Lower lobe of right lung (tissue), 2 donors: Measurements from ENCODE around the gene FYB2. TPM values are rescaled to one million over a fixed set of nuclear protein-coding genes. Genes with fewer than 3 reads are reported as not detected.

Experiments
- ATAC-seq, 2 donors: fragments of 200-7000 bp; cut with Tn5 transposase; one replicate each; pipeline ENCODE4 v1.9.1; 2020 to 2022; ENCODE audit warnings: mild to moderate bottlenecking in 2 of 2, moderate library complexity in 2 of 2
- DNase-seq: peaks from one replicate; pipeline ENCODE4 v3.0.0-alpha.2; 2020
- H3K27ac ChIP-seq: fragments of 200-600 bp; one replicate; pipeline ENCODE4 v1.8.0; 2022
- H3K27me3 ChIP-seq: fragments of 200-600 bp; one replicate; pipeline ENCODE4 v1.8.0; 2022; ENCODE audit warnings: low read depth
- H3K36me3 ChIP-seq: fragments of 200-600 bp; one replicate; pipeline ENCODE4 v1.8.0; 2022; ENCODE audit warnings: mild to moderate bottlenecking
- H3K4me1 ChIP-seq: fragments of 200-600 bp; one replicate; pipeline ENCODE4 v1.8.0; 2022
- H3K4me3 ChIP-seq: fragments of 200-600 bp; one replicate; pipeline ENCODE4 v1.8.0; 2022; ENCODE audit warnings: mild to moderate bottlenecking
- H3K9me3 ChIP-seq: fragments of 200-600 bp; one replicate; pipeline ENCODE4 v1.8.0; 2022
- CTCF ChIP-seq: fragments of 200-600 bp; IDR thresholded peaks from one replicate; pipeline ENCODE4 v1.8.0; 2022; ENCODE audit warnings: antibody characterized with exemption, mild to moderate bottlenecking
- intact Hi-C: fragments of 100-400 bp; cut with DNase I; formaldehyde crosslinking; loops from one replicate; pipeline ENCODE4 v1.11.0; 2022
- total RNA-seq: library from RNA; stranded (reverse); fragmentation: NEBNext Ultra II Directional; extraction: Animal tissue kit (Norgen Biotek cat#: 25700); gene quantifications from one replicate; pipeline ENCODE4 v1.2.1, GENCODE V29; 2021
- donor health status: DM: no; HTN: yes; CAD: no; lungs with severe emphysema.

The FYB2 gene
- total RNA-seq, 1 donor from 2014 or later: 3.8 TPM

DNA sequence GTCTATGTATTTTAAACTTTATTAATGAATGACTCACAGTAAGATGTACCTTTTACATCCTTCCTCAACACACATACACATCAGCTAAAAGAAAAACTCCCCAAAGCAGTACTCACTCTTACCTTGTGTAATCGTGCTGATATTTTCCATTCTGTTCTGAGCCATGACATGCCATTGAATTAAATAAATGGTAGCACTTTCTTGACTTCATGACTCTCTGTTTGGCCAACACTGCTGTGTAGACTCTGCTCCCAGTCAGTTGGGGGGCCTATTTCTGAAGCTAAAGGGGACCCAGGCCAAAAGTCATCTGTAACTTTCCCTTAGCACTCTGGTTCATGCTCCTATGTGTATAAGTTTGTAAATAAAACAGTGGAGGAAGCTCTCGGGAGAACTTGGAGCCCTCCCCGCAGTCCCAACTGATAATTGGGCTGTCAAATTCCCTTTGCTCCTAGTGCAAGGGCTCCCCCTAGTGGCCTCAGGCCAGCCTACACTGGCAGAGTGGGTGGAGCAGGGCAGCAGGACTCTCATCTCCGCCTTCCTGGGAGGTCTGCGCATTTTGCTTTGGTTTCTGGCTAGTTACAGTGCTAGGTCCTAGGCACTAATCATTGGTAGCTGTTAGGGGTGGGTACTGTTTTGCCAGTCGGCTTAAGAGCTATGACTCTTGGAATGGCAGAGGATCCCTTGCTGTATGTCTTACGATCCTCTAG, 1.7 kb upstream of the FYB2 start:
- TF ChIP-seq CTCF: peak; percentile 90
- intact Hi-C loops: no loop called here
- Histone ChIP-seq H3K4me1 (peaks cover 11% of the 10 kb centered on the region), H3K9me3 (no peaks in the 10 kb centered on the region), H3K27me3 (no peaks in the 10 kb centered on the region), H3K36me3 (no peaks in the 10 kb centered on the region), H3K27ac (no peak overlapping the region), H3K4me3 (no peak overlapping the region)
- ATAC-seq (peak; percentile 87 to 88), DNase-seq (peak; percentile 82)

DNA sequence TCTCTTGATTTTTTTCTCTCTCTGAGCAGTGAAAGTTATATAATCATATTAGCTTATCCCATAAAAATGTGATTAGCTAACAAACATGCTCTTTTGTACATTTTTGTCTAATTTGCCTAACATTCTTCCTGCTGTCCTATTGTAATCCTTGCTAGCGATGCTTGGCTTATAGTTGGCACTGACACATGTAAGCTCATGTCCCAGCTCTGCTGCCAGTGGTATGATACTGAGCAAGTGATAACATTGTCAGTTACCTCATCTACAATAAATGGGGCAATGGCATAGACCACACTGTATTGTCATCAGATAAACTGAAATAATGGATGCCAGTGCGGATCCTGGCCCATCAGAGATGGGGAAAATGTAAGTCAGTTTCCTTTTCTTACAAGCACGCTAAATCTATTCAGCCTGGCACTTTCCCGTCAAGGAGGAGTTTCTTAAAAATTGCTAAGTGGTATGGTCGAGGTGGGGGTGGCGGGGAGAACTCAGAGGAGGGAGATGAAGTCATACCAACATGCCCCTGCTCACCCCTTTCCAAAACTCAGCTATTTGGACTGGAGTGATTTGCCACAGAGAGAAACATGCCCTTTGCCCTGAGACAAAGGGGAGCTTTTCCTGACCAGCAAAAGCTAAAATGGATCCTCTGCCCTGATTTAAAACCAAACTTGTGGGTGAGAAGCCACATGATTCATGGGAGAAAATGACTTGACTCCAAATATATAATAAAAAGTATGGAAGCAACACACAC, 1.3 kb downstream of the FYB2 start:
- H3K4me1 ChIP-seq: peaks cover 11% of the 10 kb centered on the region
- no peak overlapping the region for H3K4me3 ChIP-seq
- no peak for ATAC-seq
- no peaks in the 10 kb centered on the region for H3K27me3 ChIP-seq
- no peaks in the 10 kb centered on the region for H3K36me3 ChIP-seq
- TF ChIP-seq CTCF: no peak
- no peak for DNase-seq
- intact Hi-C loops: no loop called here
- no peaks in the 10 kb centered on the region for H3K9me3 ChIP-seq
- H3K27ac ChIP-seq: no peak overlapping the region

- intact Hi-C loops: no loop called here
- ATAC-seq (no peak), DNase-seq (no peak)
- Histone ChIP-seq H3K36me3 (no peaks in the 10 kb centered on the region), H3K27me3 (no peaks in the 10 kb centered on the region), H3K9me3 (no peaks in the 10 kb centered on the region), H3K4me3 (no peak overlapping the region), H3K27ac (no peak overlapping the region), H3K4me1 (peaks cover 11% of the 10 kb centered on the region)
- TF ChIP-seq CTCF: no peak
Observed at GRCh38 chr1:56816909-56817308, 2.3 kb downstream of the FYB2 start.

DNA sequence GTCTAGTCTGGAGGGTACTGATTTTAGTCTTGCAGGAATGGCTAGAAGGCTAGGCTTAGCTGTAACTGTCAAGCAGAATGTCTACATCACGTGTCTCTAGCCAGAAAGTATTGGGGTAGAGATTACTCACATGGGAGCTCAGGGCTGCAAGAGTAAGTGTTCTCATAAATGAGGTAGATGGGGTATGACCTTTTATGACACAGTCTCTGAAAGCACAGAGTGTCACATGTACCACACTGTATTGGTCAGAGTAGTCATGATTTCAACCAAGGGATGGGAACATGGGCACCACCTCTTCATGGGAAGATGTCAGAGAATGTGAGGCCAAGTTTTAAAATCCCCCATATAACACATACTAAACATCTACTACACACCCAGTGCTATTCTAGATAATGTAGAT, 2.9 kb downstream of the FYB2 start:
- no peaks in the 10 kb centered on the region for H3K9me3 ChIP-seq
- H3K27me3 ChIP-seq: no peaks in the 10 kb centered on the region
- DNase-seq (no peak), ATAC-seq (no peak)
- no peak overlapping the region for H3K4me3 ChIP-seq
- intact Hi-C loops: no loop called here
- H3K36me3 ChIP-seq: no peaks in the 10 kb centered on the region
- H3K4me1 ChIP-seq: peaks cover 8% of the 10 kb centered on the region
- TF ChIP-seq CTCF: no peak
- no peak overlapping the region for H3K27ac ChIP-seq

- TF ChIP-seq CTCF: no peak
- ATAC-seq: no peak
- no peaks in the 10 kb centered on the region for H3K27me3 ChIP-seq
- no peak overlapping the region for H3K27ac ChIP-seq
- no peaks in the 10 kb centered on the region for H3K9me3 ChIP-seq
- no peaks in the 10 kb centered on the region for H3K36me3 ChIP-seq
- intact Hi-C loops: no loop called here
- H3K4me1 ChIP-seq: no peaks in the 10 kb centered on the region
- DNase-seq: no peak
- H3K4me3 ChIP-seq: no peak overlapping the region
Observed at GRCh38 chr1:56814205-56814604, 5.0 kb downstream of the FYB2 start.
